SIG-M5 (cell line): Measurements from ENCODE around the gene COPG2.

Experiments used
- DNase-seq: peaks from one replicate; lab custom pipeline; 2025; lab: John Stamatoyannopoulos, UW

The COPG2 gene

DNA sequence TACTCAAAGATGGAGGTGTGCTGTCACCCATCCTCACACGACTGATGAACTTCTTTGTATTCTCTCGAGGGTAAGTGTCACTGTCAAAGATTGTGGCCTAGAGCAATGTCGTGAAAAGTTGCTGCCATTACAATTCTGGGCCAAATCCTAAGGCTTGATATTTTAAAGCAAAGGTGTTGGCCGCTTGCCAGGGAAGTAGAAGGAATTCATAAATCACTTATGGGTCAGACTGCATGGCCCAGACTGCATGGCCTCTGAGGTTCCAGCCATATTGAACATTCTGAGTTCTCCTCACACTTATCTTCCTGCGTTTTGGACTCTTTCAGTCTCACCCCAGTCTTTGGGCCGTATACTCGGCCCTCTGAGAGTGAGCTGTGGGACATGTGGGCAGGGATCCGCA lies 168.1 kb downstream of the COPG2 start:
- DNase-seq: no peak

DNA sequence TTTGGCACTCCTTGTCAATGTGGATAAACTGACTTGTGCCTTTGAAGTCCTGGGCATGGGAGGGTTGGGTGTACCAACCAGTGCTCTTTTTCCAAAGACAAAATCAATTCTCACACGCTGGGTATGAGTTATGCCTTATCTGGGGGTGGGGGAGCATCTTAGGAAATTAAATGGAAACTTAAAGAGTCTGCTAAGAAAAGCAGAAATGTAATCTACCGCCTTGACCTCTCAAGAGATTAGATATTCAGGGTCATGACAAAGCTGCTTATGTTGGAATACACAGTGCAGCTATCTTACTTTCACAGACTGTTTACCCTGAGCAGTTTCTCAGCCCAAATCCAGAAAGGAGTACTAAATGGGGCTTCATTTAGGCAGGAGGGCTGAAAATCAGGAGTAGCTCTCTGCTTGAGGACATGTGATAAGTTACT lies 174.1 kb downstream of the COPG2 start:
- no peak for DNase-seq

DNA sequence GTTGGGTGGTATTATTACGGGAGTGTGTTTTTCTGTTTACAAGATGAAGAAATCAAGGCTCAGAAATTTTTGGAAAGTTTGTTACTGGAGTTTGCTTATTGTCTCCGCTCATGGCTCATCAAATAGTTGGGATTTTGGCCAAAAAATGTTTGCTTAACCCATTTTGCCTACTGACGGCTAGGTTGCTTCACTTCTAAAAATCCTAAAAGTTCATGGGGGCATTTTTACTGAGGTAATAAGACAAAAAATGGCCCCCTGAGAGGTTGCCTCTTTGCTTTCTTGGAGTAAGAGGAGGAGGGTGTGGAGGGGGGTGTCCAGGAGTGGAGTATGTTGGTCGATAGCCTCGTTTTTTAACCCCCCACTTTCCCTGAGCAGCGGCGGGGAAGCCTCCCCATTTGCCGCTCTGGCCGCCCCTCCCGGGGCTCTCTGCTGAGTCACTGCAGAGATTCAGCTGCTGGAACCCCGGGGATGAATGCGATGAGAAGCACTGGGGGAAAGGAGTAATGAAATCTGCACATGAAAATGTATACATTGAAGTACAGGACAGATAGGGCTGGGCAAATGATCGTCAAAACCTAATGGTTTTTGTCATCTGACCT lies 175.2 kb downstream of the COPG2 start:
- DNase-seq: no peak

- no peak for DNase-seq
Measured at GRCh38 chr7:130492523-130493274, 175.8 kb downstream of the COPG2 start.

DNA sequence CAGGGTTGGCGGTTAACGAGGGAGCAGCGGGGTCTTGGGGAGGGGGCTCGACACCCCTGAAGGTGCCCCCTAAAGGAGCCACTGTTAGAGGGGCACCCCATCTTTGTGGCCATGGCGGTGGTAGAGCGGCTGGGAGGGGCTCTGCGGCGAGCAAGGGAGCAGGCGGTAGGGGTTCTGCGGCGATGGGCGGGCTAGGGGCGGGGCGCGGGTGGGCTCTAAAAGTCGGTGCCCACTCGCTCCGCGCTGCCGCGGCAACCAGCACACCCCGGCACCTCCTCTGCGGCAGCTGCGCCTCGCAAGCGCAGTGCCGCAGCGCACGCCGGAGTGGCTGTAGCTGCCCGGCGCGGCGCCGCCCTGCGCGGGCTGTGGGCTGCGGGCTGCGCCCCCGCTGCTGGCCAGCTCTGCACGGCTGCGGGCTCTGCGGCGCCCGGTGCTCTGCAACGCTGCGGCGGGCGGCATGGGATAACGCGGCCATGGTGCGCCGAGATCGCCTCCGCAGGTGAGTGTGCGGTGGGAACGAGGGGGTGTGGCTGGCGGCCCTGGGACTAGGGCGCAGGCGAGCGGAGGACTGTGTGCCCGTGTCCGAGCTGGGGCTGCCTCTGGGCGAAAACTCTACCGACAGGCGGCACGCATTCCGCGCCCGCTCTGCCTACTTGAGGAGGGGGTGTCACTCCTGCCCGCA lies 176.6 kb downstream of the COPG2 start, which contains the start of gene MEST:
MEST (plus strand) TSS at position 245 of the 682 bp plus-strand sequence; CDS start at position 474, 229 bp downstream.
- no peak for DNase-seq

GRCh38 chr7:130490888-130491804 lies 177.4 kb downstream of the COPG2 start:
- no peak for DNase-seq

- no peak for DNase-seq
Measured at GRCh38 chr7:130490311-130490791, 178.2 kb downstream of the COPG2 start.

DNA sequence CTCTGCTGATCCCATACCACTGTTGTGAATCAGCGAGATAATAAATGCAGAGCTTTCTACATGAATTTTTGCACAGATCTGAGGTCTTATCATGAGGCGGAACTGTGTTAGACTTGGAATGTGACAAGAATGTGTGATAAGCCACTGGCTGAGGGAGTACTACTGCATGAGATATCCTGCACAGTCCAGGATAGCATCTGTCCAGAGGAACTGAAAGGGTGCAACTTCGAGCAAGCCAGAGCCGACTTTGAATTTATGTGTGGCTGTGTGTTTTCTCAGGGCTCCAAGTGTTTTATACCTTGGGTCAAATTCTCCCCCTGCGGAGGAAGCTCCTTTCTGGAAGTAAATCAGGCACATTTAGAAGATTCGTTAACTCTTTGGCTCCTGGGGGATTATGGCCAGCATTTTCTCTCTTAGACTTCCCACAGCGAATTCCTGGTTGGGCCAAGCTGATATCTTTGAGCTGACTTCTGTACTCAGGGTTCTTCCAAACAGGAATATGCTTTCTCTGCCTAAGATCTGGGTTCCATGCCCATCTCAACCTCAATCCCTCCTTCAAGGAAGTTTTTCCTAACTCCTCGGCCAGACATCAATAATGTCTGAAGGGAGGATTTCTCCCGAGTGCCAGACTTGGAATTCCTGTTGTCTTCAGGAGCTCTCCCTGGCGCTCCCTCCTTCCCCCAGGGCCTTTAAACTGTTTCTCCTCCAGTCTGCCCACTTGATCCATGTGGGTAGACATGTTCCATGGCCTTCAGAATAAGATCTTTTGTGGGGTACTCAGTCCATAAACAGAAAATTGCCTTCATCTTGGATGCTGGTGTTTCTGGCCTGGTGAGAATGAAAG lies 179.2 kb downstream of the COPG2 start:
- no peak for DNase-seq

DNA sequence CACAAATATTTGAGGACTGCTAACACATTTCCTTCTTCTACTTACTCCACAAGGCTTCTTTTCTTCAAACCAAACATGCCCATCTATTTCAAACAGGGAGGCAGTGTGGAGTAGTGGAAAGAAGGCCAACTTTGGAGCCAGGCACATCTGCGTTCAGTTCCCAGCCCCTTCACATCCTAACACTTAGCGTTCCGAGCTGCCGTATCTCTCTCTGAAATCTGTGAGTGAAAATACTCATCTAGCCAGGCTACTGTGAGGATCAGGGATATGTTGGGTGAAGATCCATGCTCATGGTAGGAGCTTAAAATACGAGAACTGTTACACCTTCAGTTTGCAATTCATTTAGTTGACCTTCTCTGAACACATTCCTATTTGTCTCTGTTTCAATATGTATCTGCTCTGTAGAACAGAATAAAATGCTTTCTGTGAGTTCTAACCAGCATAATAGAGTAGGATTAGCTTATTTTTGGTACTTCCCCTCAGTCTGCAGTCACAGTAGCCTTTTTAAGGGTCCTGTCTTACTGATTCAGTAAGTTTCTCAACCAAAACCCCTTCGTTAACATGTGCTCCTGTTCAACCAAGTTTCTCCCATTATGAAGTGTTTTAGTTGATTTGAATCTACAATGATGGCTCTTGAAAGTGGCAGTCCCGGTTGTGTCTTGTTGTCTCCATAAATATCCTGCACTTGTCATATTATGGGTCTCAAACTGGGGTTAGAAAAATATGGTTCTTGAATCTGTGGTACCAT lies 180.0 kb downstream of the COPG2 start:
- no peak for DNase-seq

GRCh38 chr7:130486954-130487436 lies 181.6 kb downstream of the COPG2 start:
- no peak for DNase-seq

GRCh38 chr7:130486114-130486953 lies 182.2 kb downstream of the COPG2 start:
- DNase-seq: no peak

DNA sequence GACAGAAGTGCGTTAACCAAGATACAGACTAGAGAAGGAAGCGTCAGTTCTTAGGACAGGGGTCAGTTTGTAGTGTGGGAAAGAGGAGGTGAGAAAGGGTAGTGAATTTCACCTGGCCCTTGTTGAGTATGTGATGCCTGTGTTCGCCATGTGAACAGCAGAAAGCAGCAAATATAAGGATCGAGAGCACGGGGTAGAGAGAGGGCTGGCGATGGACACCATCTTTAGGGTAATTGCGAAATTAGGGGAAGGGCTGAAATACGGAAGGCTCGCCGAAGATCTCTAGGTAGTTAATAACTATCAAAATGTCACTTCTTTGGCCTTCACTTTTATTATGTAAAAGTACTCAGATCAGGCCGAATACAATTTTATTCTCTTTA lies 182.8 kb downstream of the COPG2 start:
- DNase-seq: no peak

DNA sequence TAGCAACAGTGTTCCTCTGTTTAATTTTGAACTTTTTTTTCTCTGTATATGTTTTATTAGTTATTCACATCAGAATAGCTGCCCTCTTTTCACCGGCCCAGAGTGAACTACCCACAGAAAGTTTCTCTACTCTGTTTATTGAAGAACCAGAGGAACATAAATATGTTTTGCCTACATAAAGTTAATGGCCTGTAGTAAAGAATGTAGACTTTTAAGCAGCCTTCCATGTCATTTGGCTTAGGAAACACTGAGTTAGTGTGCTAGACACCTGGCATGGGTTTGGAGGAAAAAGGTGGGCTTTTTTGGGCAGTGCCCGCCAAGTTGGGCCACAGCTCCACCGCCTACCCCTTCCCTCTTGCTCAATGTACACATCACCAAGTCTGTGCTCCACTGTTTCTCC lies 185.5 kb downstream of the COPG2 start:
- no peak for DNase-seq

- DNase-seq: no peak
Measured at GRCh38 chr7:130481898-130482297, 186.7 kb downstream of the COPG2 start.

GRCh38 chr7:130479716-130480400 lies 188.7 kb downstream of the COPG2 start:
- no peak for DNase-seq

DNA sequence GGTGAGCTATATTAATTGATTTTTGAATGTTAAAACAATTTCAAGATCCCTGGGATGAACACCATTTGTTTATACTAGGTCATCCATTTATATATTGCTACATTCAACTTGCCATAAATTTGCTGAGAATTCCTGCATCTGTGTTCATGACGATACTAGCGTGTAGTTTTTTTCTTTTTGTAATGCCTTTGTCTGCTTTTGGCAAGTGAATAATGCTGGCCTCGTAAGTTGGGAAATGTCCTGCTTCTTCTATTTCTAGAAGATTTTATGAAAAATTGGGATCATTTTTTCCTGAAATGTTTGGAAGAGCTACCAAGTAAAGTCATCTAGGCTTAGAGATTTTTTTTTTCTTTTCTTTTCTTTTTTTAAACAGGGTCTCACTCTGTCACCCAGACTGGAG lies 189.6 kb downstream of the COPG2 start:
- DNase-seq: no peak

- DNase-seq: no peak
Measured at GRCh38 chr7:130476297-130477150, 192.0 kb downstream of the COPG2 start.

DNA sequence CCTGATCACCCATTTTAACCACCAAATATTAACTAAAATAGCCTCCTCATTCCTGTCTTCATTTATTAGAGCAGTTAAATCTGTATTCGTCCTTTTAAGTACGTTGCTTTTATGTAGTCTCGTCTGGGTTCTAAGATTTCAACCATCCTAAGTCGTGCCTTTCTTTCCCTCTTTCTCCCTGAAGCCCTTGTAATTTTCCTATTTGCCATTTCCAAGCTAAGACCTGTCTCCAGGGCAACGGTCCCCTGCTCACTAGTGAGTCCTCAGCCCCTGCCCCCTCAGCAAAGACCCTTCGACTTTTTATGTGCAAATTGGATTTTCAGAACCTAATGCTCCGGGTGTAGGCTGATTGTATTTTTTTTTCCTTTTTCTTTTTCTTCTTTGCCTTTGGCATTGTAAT lies 192.8 kb downstream of the COPG2 start:
- no peak for DNase-seq
